ENCODE data around the gene MIPEP. TPM values are rescaled to one million over a fixed set of nuclear protein-coding genes. Genes with fewer than 3 reads are reported as not detected.

Gene MIPEP
- total RNA-seq, 1 experiment from 2014 or later, result 24.7 TPM

- Mint-ChIP-seq H3K27ac (ENCODE audit: low read depth, unreplicated experiment) (no peak overlapping the region), H3K27me3 (ENCODE audit: insufficient read depth, unreplicated experiment) (no peaks in the 10 kb centered on the region), H3K4me1 (ENCODE audit: insufficient read depth, unreplicated experiment) (no peaks in the 10 kb centered on the region), H3K4me3 (ENCODE audit: unreplicated experiment) (no peak overlapping the region), H3K9me3 (ENCODE audit: unreplicated experiment) (no peaks in the 10 kb centered on the region), H3K36me3 (ENCODE audit: insufficient read depth, unreplicated experiment) (peaks cover 6% of the 10 kb centered on the region)
- DNase-seq (ENCODE audit: unreplicated experiment), result no peak
- intact Hi-C loops (cut with micrococcal nuclease), result no loop called here
- BruUV-seq (replicated peaks), result no TSS peak
- ChIA-PET POLR2A (no interaction called here), CTCF (no interaction called here)
- TF ChIP-seq CTCF (IDR thresholded peaks at IDR 0.05; ENCODE audit: unreplicated experiment), result no peak
Measured at GRCh38 chr13:23792680-23793079, 96.5 kb downstream of the MIPEP start.

DNA sequence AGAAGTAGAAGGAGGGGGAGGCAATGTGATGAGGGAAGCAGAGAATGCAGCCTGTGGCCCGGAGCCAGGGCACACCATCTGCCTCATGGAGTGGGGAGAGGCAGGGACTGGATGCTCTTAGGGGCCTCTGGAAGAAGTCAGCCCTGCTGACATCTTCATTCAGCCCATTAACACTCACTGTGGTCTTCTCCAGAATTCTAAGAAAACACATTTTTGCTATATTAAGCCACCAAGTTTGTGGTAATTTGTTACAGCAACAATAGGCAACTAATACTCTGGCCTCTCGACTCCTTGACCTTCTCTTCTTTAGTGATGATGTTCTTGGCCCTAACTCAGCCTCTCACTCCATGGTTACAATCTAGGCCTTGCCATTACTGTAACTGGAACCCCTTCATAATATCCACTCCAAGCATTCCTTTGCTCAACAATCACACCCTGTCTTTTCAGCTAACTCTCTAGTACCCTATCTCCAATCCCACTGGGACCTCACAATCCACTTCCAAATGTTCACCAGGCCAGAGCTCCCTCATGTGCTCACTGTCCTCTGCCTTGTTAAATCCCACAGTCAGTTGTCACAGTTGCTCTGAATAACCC is 98.5 kb downstream of the MIPEP start:
- no peaks in the 10 kb centered on the region for H3K36me3 Mint-ChIP-seq (ENCODE audit: insufficient read depth, unreplicated experiment)
- TF ChIP-seq CTCF (IDR thresholded peaks at IDR 0.05; ENCODE audit: unreplicated experiment), result no peak
- H3K27me3 Mint-ChIP-seq (ENCODE audit: insufficient read depth, unreplicated experiment), result no peaks in the 10 kb centered on the region
- no peak overlapping the region for H3K4me3 Mint-ChIP-seq (ENCODE audit: unreplicated experiment)
- POLR2A ChIA-PET, result interaction anchor here (0.6 kb wide), 1 partner anchor 302 kb away, joined by 3 read pairs; no protein-coding TSS in a partner anchor
- no TSS peak for BruUV-seq (replicated peaks)
- no peak overlapping the region for H3K27ac Mint-ChIP-seq (ENCODE audit: low read depth, unreplicated experiment)
- intact Hi-C loops (cut with micrococcal nuclease), result no loop called here
- no peaks in the 10 kb centered on the region for H3K4me1 Mint-ChIP-seq (ENCODE audit: insufficient read depth, unreplicated experiment)
- CTCF ChIA-PET, result interaction anchor here (0.6 to 1.4 kb wide), 2 partner anchors 24 to 87 kb away, joined by 3 read pairs; no protein-coding TSS in a partner anchor
- no peak for DNase-seq (ENCODE audit: unreplicated experiment)
- no peaks in the 10 kb centered on the region for H3K9me3 Mint-ChIP-seq (ENCODE audit: unreplicated experiment)

DNA sequence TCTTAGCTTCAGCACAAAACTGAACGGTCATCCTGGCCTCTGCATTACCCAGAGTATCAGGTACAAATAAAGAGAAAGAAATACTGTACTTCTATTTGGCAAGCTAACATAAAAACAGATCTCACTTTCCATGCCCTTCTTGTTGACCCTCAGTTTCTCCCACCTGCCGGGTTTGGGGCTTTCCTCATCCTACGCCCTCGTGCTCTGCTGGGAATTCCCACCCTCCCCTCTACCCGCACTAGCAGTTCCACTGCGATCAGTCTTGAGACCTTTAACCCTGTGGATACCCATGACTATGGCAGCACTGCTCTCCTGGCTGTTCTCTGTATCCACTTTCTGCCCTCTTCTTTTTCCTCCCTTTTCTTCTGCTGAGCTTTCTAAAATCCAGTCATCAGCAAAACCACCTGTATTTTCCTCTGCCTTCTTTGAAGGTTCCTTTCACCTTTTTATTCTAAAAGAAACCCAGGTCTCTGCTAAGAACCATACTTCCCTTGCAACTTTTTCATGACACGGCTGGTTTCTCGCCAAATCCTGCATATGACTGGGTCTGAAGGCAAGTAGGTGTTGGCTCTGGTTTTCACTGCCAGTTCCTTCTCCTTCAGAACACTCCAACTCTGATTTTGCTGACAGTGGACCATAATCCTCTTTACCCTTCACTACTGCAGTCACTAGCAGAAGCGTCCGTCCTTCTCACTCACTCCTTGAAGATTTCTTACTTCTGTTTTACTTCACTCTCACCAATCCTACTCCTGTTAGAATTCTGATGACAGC is 99.4 kb downstream of the MIPEP start:
- no peaks in the 10 kb centered on the region for H3K9me3 Mint-ChIP-seq (ENCODE audit: unreplicated experiment)

More for the DNA sequence above, 99.4 kb downstream of the MIPEP start:
- CTCF ChIA-PET, result interaction anchor here (0.6 kb wide), 4 partner anchors 15 to 987 kb away, joined by 3 read pairs; no protein-coding TSS in a partner anchor
- no peak overlapping the region for H3K4me3 Mint-ChIP-seq (ENCODE audit: unreplicated experiment)
- H3K27me3 Mint-ChIP-seq (ENCODE audit: insufficient read depth, unreplicated experiment), result no peaks in the 10 kb centered on the region
- no peak overlapping the region for H3K27ac Mint-ChIP-seq (ENCODE audit: low read depth, unreplicated experiment)
- no peak for DNase-seq (ENCODE audit: unreplicated experiment)
- POLR2A ChIA-PET, result interaction anchor here (0.6 kb wide), 1 partner anchor 301 kb away, joined by 3 read pairs; no protein-coding TSS in a partner anchor
- intact Hi-C loops (cut with micrococcal nuclease), result no loop called here
- H3K4me1 Mint-ChIP-seq (ENCODE audit: insufficient read depth, unreplicated experiment), result no peaks in the 10 kb centered on the region
- TF ChIP-seq CTCF (IDR thresholded peaks at IDR 0.05; ENCODE audit: unreplicated experiment), result no peak
- no TSS peak for BruUV-seq (replicated peaks)
- no peaks in the 10 kb centered on the region for H3K36me3 Mint-ChIP-seq (ENCODE audit: insufficient read depth, unreplicated experiment)
